ENCODE results near the gene LGALS9.
"Not testable (repeated sequence)": the region's sequence is repeated elsewhere in the genome, so short reads cannot be mapped to it uniquely, and the experiment has no call there.

The LGALS9 gene

GRCh38 chr17:27603880-27604794, 26.9 kb upstream of the LGALS9 start:
- no peak for DNase-seq

GRCh38 chr17:27605409-27605808, 25.6 kb upstream of the LGALS9 start:
- DNase-seq: no peak

GRCh38 chr17:27607521-27608091, 23.4 kb upstream of the LGALS9 start:
- DNase-seq: no peak

GRCh38 chr17:27608328-27609230, 22.4 kb upstream of the LGALS9 start:
- no peak for DNase-seq

GRCh38 chr17:27609611-27610303, 21.2 kb upstream of the LGALS9 start:
- DNase-seq: no peak

- DNase-seq: no peak
Measured at GRCh38 chr17:27610304-27610677, 20.7 kb upstream of the LGALS9 start.

- DNase-seq: no peak
Measured at GRCh38 chr17:27612160-27612770, 18.7 kb upstream of the LGALS9 start.

GRCh38 chr17:27613433-27613832, 17.6 kb upstream of the LGALS9 start:
- no peak for DNase-seq

- DNase-seq: no peak
Measured at GRCh38 chr17:27615121-27615520, 15.9 kb upstream of the LGALS9 start.

GRCh38 chr17:27616414-27616813, 14.6 kb upstream of the LGALS9 start:
- DNase-seq: no peak

GRCh38 chr17:27618417-27618816, 12.6 kb upstream of the LGALS9 start:
- no peak for DNase-seq

- no peak for DNase-seq
Measured at GRCh38 chr17:27620721-27621120, 10.3 kb upstream of the LGALS9 start.

GRCh38 chr17:27621536-27621935, 9.5 kb upstream of the LGALS9 start:
- DNase-seq: no peak

GRCh38 chr17:27621942-27622559, 8.9 kb upstream of the LGALS9 start:
- no peak for DNase-seq

GRCh38 chr17:27622986-27623385, 8.0 kb upstream of the LGALS9 start:
- DNase-seq: no peak

- no peak for DNase-seq
Measured at GRCh38 chr17:27623614-27624013, 7.4 kb upstream of the LGALS9 start.

GRCh38 chr17:27624539-27624938, 6.4 kb upstream of the LGALS9 start:
- no peak for DNase-seq

GRCh38 chr17:27625856-27626255, 5.1 kb upstream of the LGALS9 start:
- DNase-seq: no peak

- DNase-seq: no peak
Measured at GRCh38 chr17:27627514-27627913, 3.5 kb upstream of the LGALS9 start.

- DNase-seq: no peak
Measured at GRCh38 chr17:27628376-27628775, 2.6 kb upstream of the LGALS9 start.

GRCh38 chr17:27629260-27629659, 1.7 kb upstream of the LGALS9 start:
- not testable (repeated sequence) for DNase-seq

GRCh38 chr17:27631411-27631760, 398 bp downstream of the LGALS9 start:
- no peak for DNase-seq
